GM19240 (cell line): ENCODE results near the gene RUNX1.

Source experiments
- DNase-seq: peaks from one replicate; pipeline ENCODE4 v3.0.0; 2011; ENCODE audit warnings: low spot score; ENCODE audit not compliant: insufficient read length

Gene RUNX1

GRCh38 chr21:34762786-34763185 is 286.3 kb downstream of the RUNX1 start:
- DNase-seq: no peak

GRCh38 chr21:34761758-34762330 is 287.3 kb downstream of the RUNX1 start:
- DNase-seq: no peak

- DNase-seq: no peak
Measured at GRCh38 chr21:34754690-34755647, 294.1 kb downstream of the RUNX1 start.

- no peak for DNase-seq
Measured at GRCh38 chr21:34748862-34749261, 300.2 kb downstream of the RUNX1 start.

- DNase-seq: peak; percentile 47
Measured at GRCh38 chr21:34745557-34746255, 303.4 kb downstream of the RUNX1 start.

GRCh38 chr21:34744801-34745200 is 304.3 kb downstream of the RUNX1 start:
- DNase-seq: no peak

- no peak for DNase-seq
Measured at GRCh38 chr21:34743831-34744230, 305.3 kb downstream of the RUNX1 start.

GRCh38 chr21:34743285-34743684 is 305.8 kb downstream of the RUNX1 start:
- no peak for DNase-seq

- no peak for DNase-seq
Measured at GRCh38 chr21:34740198-34740597, 308.9 kb downstream of the RUNX1 start.
